ENCODE data around the gene RPL12. TPM values are rescaled to one million over a fixed set of nuclear protein-coding genes. Genes with fewer than 3 reads are reported as not detected.

Gene RPL12
- total RNA-seq, 1 donor from 2014 or later, result 1,311 TPM

DNA sequence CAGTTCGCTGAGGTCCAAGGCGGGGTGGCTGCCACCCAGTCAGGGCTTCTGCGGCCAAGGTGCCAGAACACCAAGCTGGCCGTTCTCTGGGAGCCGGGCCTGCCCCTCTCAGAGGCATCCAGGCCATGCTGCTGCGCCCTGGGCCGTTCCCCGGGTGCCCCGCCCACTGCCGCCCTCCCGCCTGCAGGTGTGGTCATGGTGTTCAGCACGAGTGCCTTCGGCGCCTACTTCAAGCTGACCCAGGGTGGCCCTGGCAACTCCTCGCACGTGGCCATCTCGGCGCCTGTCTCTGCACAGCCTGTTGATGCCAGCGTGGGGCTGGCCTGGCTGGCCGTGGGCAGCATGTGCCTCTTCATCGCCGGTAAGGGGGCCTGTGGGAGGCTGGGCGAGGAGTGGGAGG lies 46.6 kb downstream of the RPL12 start:
- Mint-ChIP-seq H3K9me3 (no peaks in the 10 kb centered on the region), H3K4me3 (ENCODE audit: low read depth) (no peak overlapping the region), H3K27me3 (ENCODE audit: low read depth) (peaks cover 2% of the 10 kb centered on the region), H3K27ac (no peak overlapping the region), H3K36me3 (ENCODE audit: low read depth) (no peaks in the 10 kb centered on the region), H3K4me1 (ENCODE audit: low read depth) (no peaks in the 10 kb centered on the region)
- intact Hi-C loops (cut with micrococcal nuclease), result no loop called here
- DNase-seq (ENCODE audit: low spot score), result no peak

DNA sequence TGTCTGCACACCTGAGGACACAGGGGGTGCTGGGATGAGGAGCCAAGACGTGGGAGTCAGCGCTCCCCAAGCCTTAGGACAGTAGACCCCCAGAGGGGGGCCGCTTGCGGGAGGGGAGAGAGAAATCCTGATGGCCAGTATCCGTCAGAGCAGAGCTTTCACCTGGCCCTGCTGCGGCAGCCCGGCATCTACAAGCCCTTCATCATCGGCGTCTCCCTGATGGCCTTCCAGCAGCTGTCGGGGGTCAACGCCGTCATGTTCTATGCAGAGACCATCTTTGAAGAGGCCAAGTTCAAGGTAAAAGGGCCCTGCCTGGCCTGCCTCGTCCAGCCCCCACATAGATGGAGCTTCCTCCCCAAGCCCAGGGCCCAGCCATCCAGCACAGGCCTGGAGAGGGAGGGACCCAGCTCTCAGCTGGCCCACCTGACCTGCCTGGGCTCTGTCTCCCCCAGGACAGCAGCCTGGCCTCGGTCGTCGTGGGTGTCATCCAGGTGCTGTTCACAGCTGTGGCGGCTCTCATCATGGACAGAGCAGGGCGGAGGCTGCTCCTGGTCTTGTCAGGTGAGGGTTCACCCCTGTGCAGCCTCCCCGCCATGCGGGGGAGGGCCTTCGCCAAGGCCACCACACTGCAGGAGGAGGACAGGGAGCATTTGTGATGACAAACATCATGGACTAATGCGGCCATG lies 47.6 kb downstream of the RPL12 start:
- H3K9me3 Mint-ChIP-seq, result no peaks in the 10 kb centered on the region
- H3K4me3 Mint-ChIP-seq (ENCODE audit: low read depth), result no peak overlapping the region
- no peak overlapping the region for H3K27ac Mint-ChIP-seq
- DNase-seq (ENCODE audit: low spot score), result no peak
- no peaks in the 10 kb centered on the region for H3K4me1 Mint-ChIP-seq (ENCODE audit: low read depth)
- peaks cover 2% of the 10 kb centered on the region for H3K27me3 Mint-ChIP-seq (ENCODE audit: low read depth)
- no peaks in the 10 kb centered on the region for H3K36me3 Mint-ChIP-seq (ENCODE audit: low read depth)
- intact Hi-C loops (cut with micrococcal nuclease), result no loop called here

DNA sequence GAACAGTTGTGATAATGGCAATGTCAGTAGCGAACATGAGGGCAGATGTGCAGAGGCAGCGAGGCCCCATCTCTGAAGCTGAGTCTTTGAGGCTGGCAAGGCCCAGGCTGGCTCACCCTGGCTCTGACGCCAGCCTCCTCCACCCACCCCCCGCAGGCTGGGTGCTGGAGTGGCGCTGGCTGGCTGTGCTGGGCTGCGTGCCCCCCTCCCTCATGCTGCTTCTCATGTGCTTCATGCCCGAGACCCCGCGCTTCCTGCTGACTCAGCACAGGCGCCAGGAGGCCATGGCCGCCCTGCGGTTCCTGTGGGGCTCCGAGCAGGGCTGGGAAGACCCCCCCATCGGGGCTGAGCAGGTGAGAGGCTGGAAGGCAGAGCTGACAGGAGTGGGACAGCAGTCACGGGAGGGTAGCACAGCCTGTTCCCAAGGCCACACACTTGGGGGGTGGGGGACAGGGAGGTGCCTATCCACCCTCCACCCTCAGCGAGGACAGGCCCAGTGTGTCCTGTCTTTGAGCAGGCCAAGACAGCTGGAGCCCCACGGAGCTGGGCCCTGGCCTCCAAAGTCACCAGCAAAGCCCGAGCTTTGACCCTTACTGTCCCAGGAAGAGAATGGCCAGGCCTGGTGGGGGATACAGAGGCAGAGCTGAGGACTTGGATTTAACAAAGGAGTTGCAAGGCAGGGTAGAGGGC lies 48.7 kb downstream of the RPL12 start:
- Mint-ChIP-seq H3K27ac (no peak overlapping the region), H3K27me3 (ENCODE audit: low read depth) (peaks cover 7% of the 10 kb centered on the region), H3K9me3 (no peaks in the 10 kb centered on the region), H3K4me1 (ENCODE audit: low read depth) (peaks cover 3% of the 10 kb centered on the region), H3K4me3 (ENCODE audit: low read depth) (no peak overlapping the region), H3K36me3 (ENCODE audit: low read depth) (no peaks in the 10 kb centered on the region)
- no peak for DNase-seq (ENCODE audit: low spot score)
- intact Hi-C loops (cut with micrococcal nuclease), result no loop called here

DNA sequence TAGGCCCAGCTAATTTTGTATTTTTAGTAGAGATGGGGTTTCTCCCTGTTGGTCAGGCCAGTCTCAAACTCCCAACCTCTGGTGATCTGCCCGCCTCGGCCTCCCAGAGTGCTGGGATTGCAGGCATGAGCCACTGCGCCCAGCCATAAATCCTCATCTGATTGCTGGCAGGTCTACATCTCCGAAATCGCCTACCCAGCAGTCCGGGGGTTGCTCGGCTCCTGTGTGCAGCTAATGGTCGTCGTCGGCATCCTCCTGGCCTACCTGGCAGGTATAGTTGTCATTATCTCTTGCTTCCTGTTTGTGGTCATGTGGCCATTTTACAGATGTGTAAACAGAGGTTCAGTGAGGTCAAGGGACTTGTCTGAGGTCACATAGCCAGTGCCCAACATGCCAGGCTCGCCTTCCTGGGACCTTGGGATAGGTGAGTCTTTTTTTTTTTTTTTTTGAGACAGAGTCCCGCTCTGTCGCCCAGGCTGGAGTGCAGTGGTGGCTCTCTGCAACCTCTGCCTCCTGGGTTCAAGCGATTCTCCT lies 51.4 kb downstream of the RPL12 start:
- no peak overlapping the region for H3K4me3 Mint-ChIP-seq (ENCODE audit: low read depth)
- intact Hi-C loops (cut with micrococcal nuclease), result no loop called here
- H3K27ac Mint-ChIP-seq, result no peak overlapping the region
- H3K4me1 Mint-ChIP-seq (ENCODE audit: low read depth), result peaks cover 16% of the 10 kb centered on the region
- H3K36me3 Mint-ChIP-seq (ENCODE audit: low read depth), result no peaks in the 10 kb centered on the region
- peaks cover 19% of the 10 kb centered on the region for H3K27me3 Mint-ChIP-seq (ENCODE audit: low read depth)
- DNase-seq (ENCODE audit: low spot score), result no peak
- no peaks in the 10 kb centered on the region for H3K9me3 Mint-ChIP-seq

DNA sequence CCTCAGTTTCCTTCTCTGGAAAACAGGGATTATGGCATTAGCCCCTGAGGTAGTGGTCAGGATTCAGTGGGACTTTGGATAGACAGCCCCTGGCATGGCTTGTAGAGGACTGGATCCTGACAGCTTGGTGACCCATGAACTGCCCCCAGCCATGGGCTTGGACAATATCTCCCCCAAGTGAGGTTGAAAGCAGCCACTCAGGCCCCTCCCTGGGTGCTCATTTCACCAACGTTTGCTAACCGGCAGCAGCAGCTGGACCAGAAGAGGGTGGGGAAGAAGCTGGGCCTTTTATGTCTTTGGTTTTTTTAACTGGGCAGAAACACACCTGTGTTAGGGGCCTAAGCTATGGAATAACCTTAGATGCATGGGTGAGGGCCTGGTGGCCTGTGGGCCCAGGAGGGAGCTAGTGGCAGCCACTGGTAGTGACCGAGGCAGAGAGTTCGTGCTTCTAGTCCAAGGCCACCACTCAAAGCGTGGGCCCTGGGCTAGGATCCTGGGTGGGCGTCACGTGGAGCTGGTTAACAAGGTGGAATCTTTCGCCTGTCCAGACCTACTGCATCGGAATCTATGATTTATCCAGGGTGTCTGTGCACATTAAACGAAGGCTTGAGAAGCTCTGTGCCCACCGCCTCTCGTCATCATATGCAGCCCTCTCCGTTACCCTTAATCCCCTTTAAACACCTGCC lies 52.3 kb downstream of the RPL12 start:
- no peaks in the 10 kb centered on the region for H3K9me3 Mint-ChIP-seq
- peak overlapping the region; percentile 83 for H3K4me3 Mint-ChIP-seq (ENCODE audit: low read depth)
- peak overlapping the region; percentile 69 for H3K27ac Mint-ChIP-seq
- H3K27me3 Mint-ChIP-seq (ENCODE audit: low read depth), result peaks cover 27% of the 10 kb centered on the region
- no peaks in the 10 kb centered on the region for H3K36me3 Mint-ChIP-seq (ENCODE audit: low read depth)
- intact Hi-C loops (cut with micrococcal nuclease), result no loop called here
- no peak for DNase-seq (ENCODE audit: low spot score)
- peaks cover 16% of the 10 kb centered on the region for H3K4me1 Mint-ChIP-seq (ENCODE audit: low read depth)

DNA sequence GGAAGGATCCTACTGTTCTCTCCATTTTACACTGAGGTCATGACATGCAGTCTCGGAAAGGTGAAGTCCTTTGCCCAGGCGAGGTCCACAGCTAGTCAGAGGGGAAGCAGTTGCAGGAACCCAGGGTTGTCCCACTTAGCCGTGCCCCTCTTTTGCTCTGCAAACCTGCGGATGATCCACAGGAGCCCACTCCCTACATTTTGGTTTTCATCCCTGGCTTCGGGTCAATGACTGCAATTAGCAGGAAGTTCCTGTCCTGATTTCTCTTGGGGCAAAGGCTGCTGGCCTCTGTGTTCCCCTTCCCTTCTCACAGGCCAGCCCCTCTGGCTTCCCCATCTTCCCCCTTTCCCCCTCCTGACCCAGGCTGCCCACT lies 52.9 kb downstream of the RPL12 start:
- intact Hi-C loops (cut with micrococcal nuclease), result no loop called here
- Mint-ChIP-seq H3K27me3 (ENCODE audit: low read depth) (peaks cover 27% of the 10 kb centered on the region), H3K27ac (peak overlapping the region; percentile 69)

More for the DNA sequence above, 52.9 kb downstream of the RPL12 start:
- no peak for DNase-seq (ENCODE audit: low spot score)
- peaks cover 18% of the 10 kb centered on the region for H3K4me1 Mint-ChIP-seq (ENCODE audit: low read depth)
- H3K4me3 Mint-ChIP-seq (ENCODE audit: low read depth), result peak overlapping the region; percentile 83
- no peaks in the 10 kb centered on the region for H3K36me3 Mint-ChIP-seq (ENCODE audit: low read depth)
- no peaks in the 10 kb centered on the region for H3K9me3 Mint-ChIP-seq

Other genes with a start within 250 kb of the RPL12 start
- gene GARNL3, start 186.6 kb downstream of the RPL12 start, total RNA-seq, result 1.9 and 2.9 TPM in 2 replicates
- 9.8 and 10.7 TPM in 2 replicates for gene SLC2A8, start 54.2 kb downstream of the RPL12 start, total RNA-seq
- 11.9 and 14.4 TPM in 2 replicates for gene ZNF79, start 27.0 kb downstream of the RPL12 start, total RNA-seq
- 26.4 and 26.6 TPM in 2 replicates for gene LRSAM1, start 104 bp upstream of the RPL12 start, total RNA-seq
- gene STXBP1, start 160.9 kb upstream of the RPL12 start, total RNA-seq, result 44.5 and 48.9 TPM in 2 replicates